Muscle layer of colon (tissue), 2 donors: ENCODE measurements around the gene ITGA4.

ENCODE experiments used
- H3K27ac ChIP-seq: one replicate; pipeline ENCODE4 v1.7.0; 2013; ENCODE audit warnings: low read depth, mild to moderate bottlenecking, low read length, moderate library complexity
- H3K27me3 ChIP-seq, 2 donors: one replicate each; pipeline ENCODE4 v1.7.0; 2013; ENCODE audit warnings: low read length in 2 of 2, mild to moderate bottlenecking in 2 of 2; ENCODE audit not compliant: insufficient read depth in 2 of 2, control insufficient read depth in 1 of 2
- H3K36me3 ChIP-seq: one replicate; pipeline ENCODE4 v1.7.0; 2013; ENCODE audit warnings: mild to moderate bottlenecking, low read length; ENCODE audit not compliant: insufficient read depth
- H3K4me1 ChIP-seq: one replicate; pipeline ENCODE4 v1.7.0; 2013; ENCODE audit warnings: mild to moderate bottlenecking, low read length; ENCODE audit not compliant: insufficient read depth
- H3K4me3 ChIP-seq, 2 donors: one replicate each; pipeline ENCODE4 v1.7.0; 2013; ENCODE audit warnings: low read length in 2 of 2, low read depth in 1 of 2, mild to moderate bottlenecking in 1 of 2, moderate library complexity in 1 of 2
- H3K9ac ChIP-seq: one replicate; pipeline ENCODE4 v1.7.0; 2013; ENCODE audit warnings: low read length
- H3K9me3 ChIP-seq: one replicate; pipeline ENCODE4 v1.7.0; 2013; ENCODE audit warnings: mild to moderate bottlenecking, low read length
- donor health status: abdominal sarcoma.
- donor health status: Adenocarcinoma of cecum.

The ITGA4 gene

GRCh38 chr2:181457121-181457740, at the start of gene ITGA4:
ITGA4 (plus strand) TSS chr2:181457386; CDS start chr2:181457655, 269 bp downstream.
- Histone ChIP-seq H3K4me1 (peaks cover 8% of the 10 kb centered on the region), H3K27me3 (no peaks in the 10 kb centered on the region), H3K9me3 (no peaks in the 10 kb centered on the region), H3K36me3 (no peaks in the 10 kb centered on the region), H3K27ac (no peak within 1 kb of the TSS), H3K4me3 (peak within 1 kb of the TSS; percentile 41 to 57), H3K9ac (no peak within 1 kb of the TSS)

- Histone ChIP-seq H3K4me3 (no peak overlapping the region), H3K36me3 (no peaks in the 10 kb centered on the region), H3K27ac (no peak overlapping the region), H3K27me3 (no peaks in the 10 kb centered on the region), H3K4me1 (no peaks in the 10 kb centered on the region), H3K9ac (no peak overlapping the region), H3K9me3 (no peaks in the 10 kb centered on the region)
These were observed 48.3 kb upstream of the ITGA4 start for GRCh38 chr2:181408861-181409260.

- Histone ChIP-seq H3K9ac (no peak overlapping the region), H3K27ac (no peak overlapping the region), H3K4me1 (no peaks in the 10 kb centered on the region), H3K27me3 (no peaks in the 10 kb centered on the region), H3K9me3 (no peaks in the 10 kb centered on the region), H3K4me3 (no peak overlapping the region), H3K36me3 (no peaks in the 10 kb centered on the region)
These were observed 45.9 kb upstream of the ITGA4 start for GRCh38 chr2:181411105-181411849.

GRCh38 chr2:181419129-181419855, 37.9 kb upstream of the ITGA4 start:
- no peak overlapping the region for H3K27ac ChIP-seq
- H3K9ac ChIP-seq = no peak overlapping the region
- no peaks in the 10 kb centered on the region for H3K36me3 ChIP-seq
- no peaks in the 10 kb centered on the region for H3K9me3 ChIP-seq
- H3K4me3 ChIP-seq = no peak overlapping the region
- H3K4me1 ChIP-seq = no peaks in the 10 kb centered on the region
- no peaks in the 10 kb centered on the region for H3K27me3 ChIP-seq

- H3K4me3 ChIP-seq = no peak overlapping the region
- no peak overlapping the region for H3K9ac ChIP-seq
- H3K27me3 ChIP-seq = no peaks in the 10 kb centered on the region
- H3K9me3 ChIP-seq = no peaks in the 10 kb centered on the region
- H3K4me1 ChIP-seq = no peaks in the 10 kb centered on the region
- H3K27ac ChIP-seq = no peak overlapping the region
- H3K36me3 ChIP-seq = no peaks in the 10 kb centered on the region
These were observed 36.7 kb upstream of the ITGA4 start for GRCh38 chr2:181420259-181421130.

GRCh38 chr2:181421131-181421458, 36.1 kb upstream of the ITGA4 start:
- no peaks in the 10 kb centered on the region for H3K27me3 ChIP-seq
- no peaks in the 10 kb centered on the region for H3K4me1 ChIP-seq
- H3K4me3 ChIP-seq = no peak overlapping the region
- no peak overlapping the region for H3K27ac ChIP-seq
- no peaks in the 10 kb centered on the region for H3K9me3 ChIP-seq
- H3K9ac ChIP-seq = no peak overlapping the region
- H3K36me3 ChIP-seq = no peaks in the 10 kb centered on the region

- Histone ChIP-seq H3K27me3 (no peaks in the 10 kb centered on the region), H3K36me3 (no peaks in the 10 kb centered on the region), H3K9me3 (no peaks in the 10 kb centered on the region), H3K4me1 (no peaks in the 10 kb centered on the region), H3K4me3 (no peak overlapping the region), H3K9ac (no peak overlapping the region), H3K27ac (no peak overlapping the region)
These were observed 35.7 kb upstream of the ITGA4 start for GRCh38 chr2:181421464-181421863.

- H3K36me3 ChIP-seq = no peaks in the 10 kb centered on the region
- H3K4me1 ChIP-seq = no peaks in the 10 kb centered on the region
- H3K9ac ChIP-seq = no peak overlapping the region
- no peak overlapping the region for H3K27ac ChIP-seq
- H3K4me3 ChIP-seq = no peak overlapping the region
- no peaks in the 10 kb centered on the region for H3K27me3 ChIP-seq
- H3K9me3 ChIP-seq = no peaks in the 10 kb centered on the region
These were observed 30.5 kb upstream of the ITGA4 start for GRCh38 chr2:181426672-181427071.

- H3K4me1 ChIP-seq = no peaks in the 10 kb centered on the region
- no peak overlapping the region for H3K4me3 ChIP-seq
- no peak overlapping the region for H3K9ac ChIP-seq
- no peaks in the 10 kb centered on the region for H3K9me3 ChIP-seq
- H3K36me3 ChIP-seq = no peaks in the 10 kb centered on the region
- H3K27me3 ChIP-seq = no peaks in the 10 kb centered on the region
- H3K27ac ChIP-seq = no peak overlapping the region
These were observed 26.6 kb upstream of the ITGA4 start for GRCh38 chr2:181430406-181431118.

- H3K4me3 ChIP-seq = no peak overlapping the region
- H3K9ac ChIP-seq = no peak overlapping the region
- H3K27me3 ChIP-seq = no peaks in the 10 kb centered on the region
- H3K9me3 ChIP-seq = no peaks in the 10 kb centered on the region
- no peaks in the 10 kb centered on the region for H3K4me1 ChIP-seq
- no peaks in the 10 kb centered on the region for H3K36me3 ChIP-seq
- H3K27ac ChIP-seq = no peak overlapping the region
These were observed 25.5 kb upstream of the ITGA4 start for GRCh38 chr2:181431674-181432073.
